HTERT RPE-1 (cell line): ENCODE data around the gene TAS2R14.

Source experiments
- in situ Hi-C: fragments of 300-500 bp; cut with MboI; formaldehyde crosslinking; loops from 4 replicates; pipeline ENCODE4 v1.14.3; 2020; ENCODE audit warnings: low sequenced_read_pairs

TAS2R14 gene

GRCh38 chr12:10909462-10909861 lies 29.6 kb downstream of the TAS2R14 start, which contains the start of gene TAS2R13:
Gene TAS2R13, minus strand, starts transcription at chr12:10909562. Its CDS starts 264 bp downstream, at chr12:10909298.
- in situ Hi-C loops = no loop called here

- in situ Hi-C loops = no loop called here
Observed at GRCh38 chr12:10904686-10905085, 34.4 kb downstream of the TAS2R14 start.

- in situ Hi-C loops = no loop called here
Observed at GRCh38 chr12:10901427-10901826, 37.6 kb downstream of the TAS2R14 start.

DNA sequence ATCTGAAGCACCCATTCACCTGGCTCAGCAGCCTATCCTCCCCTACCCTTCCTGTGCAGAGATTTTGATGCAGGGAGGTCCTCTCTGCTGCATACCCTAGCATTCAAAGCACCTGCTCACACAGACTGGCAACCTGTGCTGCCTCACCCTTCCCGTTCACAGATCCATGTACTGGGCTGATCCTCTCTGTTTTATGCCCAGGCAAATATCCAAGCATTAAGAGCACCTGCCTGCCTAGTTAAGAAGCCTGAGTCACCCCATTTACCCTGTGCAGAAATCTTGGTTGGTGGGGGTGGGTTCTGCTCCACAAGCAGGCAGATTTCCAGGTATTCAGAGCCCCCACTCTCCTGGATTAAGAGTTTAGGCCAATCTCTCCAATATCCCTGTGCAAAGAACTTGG lies 38.1 kb downstream of the TAS2R14 start:
- in situ Hi-C loops = no loop called here

GRCh38 chr12:10900530-10900929 lies 38.5 kb downstream of the TAS2R14 start:
- in situ Hi-C loops = no loop called here

GRCh38 chr12:10896854-10897253 lies 42.2 kb downstream of the TAS2R14 start:
- in situ Hi-C loops = no loop called here

GRCh38 chr12:10891937-10892336 lies 47.1 kb downstream of the TAS2R14 start:
- in situ Hi-C loops = no loop called here

DNA sequence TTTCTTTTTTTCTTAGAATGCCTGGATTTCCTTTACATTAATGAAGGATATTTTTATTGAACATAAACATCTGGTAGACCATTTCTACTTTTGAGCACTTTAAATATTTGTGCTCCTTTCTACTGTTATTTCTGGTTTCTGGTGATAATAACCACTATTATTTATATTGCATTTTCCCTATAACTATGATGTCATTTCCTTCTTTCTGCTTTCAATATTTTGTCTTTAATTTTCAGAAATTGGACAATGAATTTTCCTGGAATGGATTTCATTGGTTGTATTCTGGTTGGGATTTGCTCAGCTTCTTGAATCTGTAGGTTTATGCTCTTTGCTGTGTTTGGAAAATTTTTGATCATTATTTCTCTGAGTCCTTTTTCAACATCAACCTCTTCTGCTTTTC lies 49.8 kb downstream of the TAS2R14 start:
- in situ Hi-C loops = no loop called here
